ENCODE data around the gene MUC6. TPM values are rescaled to one million over a fixed set of nuclear protein-coding genes. Genes with fewer than 3 reads are reported as not detected.
A peak's percentile ranks its signal among the peaks of the same experiment; 100 is the strongest.

MUC6 gene
- total RNA-seq, 1 donor from 2014 or later = not detected

DNA sequence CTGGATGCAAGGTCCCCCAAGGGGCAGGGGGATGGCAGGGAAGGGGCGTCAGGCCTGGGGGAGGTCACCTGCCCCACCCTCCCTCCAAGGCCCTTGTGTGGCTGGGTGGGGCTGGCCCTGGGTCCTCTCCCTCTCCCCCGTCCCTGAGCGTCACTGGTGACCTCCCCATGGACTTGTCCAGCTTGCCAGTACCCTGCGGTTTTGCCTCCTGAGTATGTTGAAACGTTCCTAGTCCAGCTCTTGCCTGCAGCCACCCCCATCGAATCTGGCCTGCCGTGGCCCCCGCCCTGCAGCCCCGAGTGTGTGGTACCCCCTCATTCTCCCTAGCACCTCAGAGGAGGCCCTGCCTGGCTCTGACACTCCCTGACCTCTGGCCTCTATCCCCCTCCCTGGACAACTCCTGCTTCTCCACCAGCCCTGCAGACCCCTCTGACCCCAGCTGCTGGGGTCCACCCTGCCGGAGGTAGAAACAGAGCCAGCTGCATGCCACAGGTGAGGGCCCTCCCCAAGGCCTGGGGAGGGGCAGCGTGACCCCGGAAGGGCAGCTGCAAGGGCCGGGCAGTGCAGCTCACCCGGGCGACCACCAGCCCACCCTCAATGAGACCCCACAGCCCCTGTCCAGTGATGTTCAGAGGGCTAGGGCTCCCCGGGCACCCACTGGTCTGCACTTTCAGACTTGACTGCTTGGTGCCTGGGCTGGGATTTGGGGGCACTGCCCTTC lies 4.1 kb upstream of the MUC6 start:
- Mint-ChIP-seq H3K9me3 (ENCODE audit: low read depth) (peaks cover 5% of the 10 kb centered on the region), H3K4me3 (ENCODE audit: unreplicated experiment) (no peak overlapping the region), H3K4me1 (ENCODE audit: low read depth) (no peaks in the 10 kb centered on the region), H3K27me3 (ENCODE audit: low read depth) (peaks cover 9% of the 10 kb centered on the region), H3K27ac (ENCODE audit: unreplicated experiment) (no peak overlapping the region), H3K36me3 (ENCODE audit: low read depth) (peaks cover 3% of the 10 kb centered on the region)
- TF ChIP-seq CTCF (IDR thresholded peaks at IDR 0.05) = no peak
- peak; percentile 88 for DNase-seq (ENCODE audit: low spot score)

- H3K4me1 Mint-ChIP-seq (ENCODE audit: low read depth) = no peaks in the 10 kb centered on the region
- peaks cover 4% of the 10 kb centered on the region for H3K27me3 Mint-ChIP-seq (ENCODE audit: low read depth)
- no peaks in the 10 kb centered on the region for H3K36me3 Mint-ChIP-seq (ENCODE audit: low read depth)
- TF ChIP-seq CTCF (IDR thresholded peaks at IDR 0.05) = no peak
- no peak for DNase-seq (ENCODE audit: low spot score)
- no peak overlapping the region for H3K4me3 Mint-ChIP-seq (ENCODE audit: unreplicated experiment)
- no peak overlapping the region for H3K27ac Mint-ChIP-seq (ENCODE audit: unreplicated experiment)
- peaks cover under 1% of the 10 kb centered on the region for H3K9me3 Mint-ChIP-seq (ENCODE audit: low read depth)
Observed at GRCh38 chr11:1039481-1040427, 3.2 kb upstream of the MUC6 start.

- H3K4me1 Mint-ChIP-seq (ENCODE audit: low read depth) = no peaks in the 10 kb centered on the region
- TF ChIP-seq CTCF (IDR thresholded peaks at IDR 0.05) = no peak
Observed at GRCh38 chr11:1038921-1039320, 2.4 kb upstream of the MUC6 start.

DNA sequence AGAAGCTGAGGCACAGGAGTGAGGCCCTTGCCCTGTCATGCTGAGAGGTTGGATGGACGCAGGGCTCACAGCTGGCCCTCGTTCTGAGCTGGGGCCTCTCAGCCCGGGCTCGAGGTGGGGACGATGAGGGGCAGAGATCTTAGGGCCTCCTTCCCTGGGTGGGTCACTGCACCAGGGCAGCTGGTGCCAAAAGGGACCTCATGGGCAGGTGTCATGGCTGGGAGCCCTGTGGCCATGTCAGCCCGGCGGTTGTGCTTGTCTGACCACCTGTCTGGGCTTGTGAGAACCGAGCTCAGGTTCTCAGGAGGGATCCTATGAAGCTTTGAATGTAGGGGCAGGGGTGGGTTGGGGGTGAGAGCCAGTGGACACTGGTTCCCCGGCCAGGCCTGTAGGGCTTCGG lies 1.8 kb upstream of the MUC6 start:
- Mint-ChIP-seq H3K27ac (ENCODE audit: unreplicated experiment) (no peak overlapping the region), H3K4me3 (ENCODE audit: unreplicated experiment) (no peak overlapping the region)

More at GRCh38 chr11:1038921-1039320, 2.4 kb upstream of the MUC6 start:
- DNase-seq (ENCODE audit: low spot score) = no peak
- Mint-ChIP-seq H3K9me3 (ENCODE audit: low read depth) (no peaks in the 10 kb centered on the region), H3K4me3 (ENCODE audit: unreplicated experiment) (no peak overlapping the region), H3K27me3 (ENCODE audit: low read depth) (peaks cover 2% of the 10 kb centered on the region), H3K27ac (ENCODE audit: unreplicated experiment) (no peak overlapping the region), H3K36me3 (ENCODE audit: low read depth) (no peaks in the 10 kb centered on the region)

More for the DNA sequence above, 1.8 kb upstream of the MUC6 start:
- no peak for TF ChIP-seq CTCF (IDR thresholded peaks at IDR 0.05)
- Mint-ChIP-seq H3K4me1 (ENCODE audit: low read depth) (no peaks in the 10 kb centered on the region), H3K36me3 (ENCODE audit: low read depth) (no peaks in the 10 kb centered on the region), H3K9me3 (ENCODE audit: low read depth) (no peaks in the 10 kb centered on the region), H3K27me3 (ENCODE audit: low read depth) (no peaks in the 10 kb centered on the region)
- DNase-seq (ENCODE audit: low spot score) = no peak

Measured in chondrocyte (in vitro differentiated cells).